Measurements from ENCODE around the gene RIN3. TPM values are rescaled to one million over a fixed set of nuclear protein-coding genes. Genes with fewer than 3 reads are reported as not detected.

Gene RIN3
- total RNA-seq, 1 donor from 2014 or later, result 0.76 TPM

GRCh38 chr14:92501891-92502351 lies 11.7 kb upstream of the RIN3 start:
- Mint-ChIP-seq H3K9me3 (ENCODE audit: unreplicated experiment) (no peaks in the 10 kb centered on the region), H3K27ac (ENCODE audit: unreplicated experiment) (no peak overlapping the region), H3K4me3 (ENCODE audit: unreplicated experiment) (no peak overlapping the region), H3K27me3 (ENCODE audit: unreplicated experiment) (peaks cover 4% of the 10 kb centered on the region), H3K36me3 (ENCODE audit: unreplicated experiment) (no peaks in the 10 kb centered on the region), H3K4me1 (ENCODE audit: low read depth, unreplicated experiment) (peaks cover 13% of the 10 kb centered on the region)
- TF ChIP-seq, protein P1, sequence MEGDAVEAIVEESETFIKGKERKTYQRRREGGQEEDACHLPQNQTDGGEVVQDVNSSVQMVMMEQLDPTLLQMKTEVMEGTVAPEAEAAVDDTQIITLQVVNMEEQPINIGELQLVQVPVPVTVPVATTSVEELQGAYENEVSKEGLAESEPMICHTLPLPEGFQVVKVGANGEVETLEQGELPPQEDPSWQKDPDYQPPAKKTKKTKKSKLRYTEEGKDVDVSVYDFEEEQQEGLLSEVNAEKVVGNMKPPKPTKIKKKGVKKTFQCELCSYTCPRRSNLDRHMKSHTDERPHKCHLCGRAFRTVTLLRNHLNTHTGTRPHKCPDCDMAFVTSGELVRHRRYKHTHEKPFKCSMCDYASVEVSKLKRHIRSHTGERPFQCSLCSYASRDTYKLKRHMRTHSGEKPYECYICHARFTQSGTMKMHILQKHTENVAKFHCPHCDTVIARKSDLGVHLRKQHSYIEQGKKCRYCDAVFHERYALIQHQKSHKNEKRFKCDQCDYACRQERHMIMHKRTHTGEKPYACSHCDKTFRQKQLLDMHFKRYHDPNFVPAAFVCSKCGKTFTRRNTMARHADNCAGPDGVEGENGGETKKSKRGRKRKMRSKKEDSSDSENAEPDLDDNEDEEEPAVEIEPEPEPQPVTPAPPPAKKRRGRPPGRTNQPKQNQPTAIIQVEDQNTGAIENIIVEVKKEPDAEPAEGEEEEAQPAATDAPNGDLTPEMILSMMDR (IDR thresholded peaks at IDR 0.05; ENCODE audit: partially characterized antibody, unreplicated experiment), result no peak
- DNase-seq, result no peak

- Mint-ChIP-seq H3K27me3 (ENCODE audit: unreplicated experiment) (peaks cover 4% of the 10 kb centered on the region), H3K9me3 (ENCODE audit: unreplicated experiment) (no peaks in the 10 kb centered on the region), H3K27ac (ENCODE audit: unreplicated experiment) (no peak overlapping the region), H3K4me1 (ENCODE audit: low read depth, unreplicated experiment) (peaks cover 7% of the 10 kb centered on the region), H3K36me3 (ENCODE audit: unreplicated experiment) (no peaks in the 10 kb centered on the region), H3K4me3 (ENCODE audit: unreplicated experiment) (no peak overlapping the region)
- DNase-seq, result no peak
- TF ChIP-seq, protein P1 (IDR thresholded peaks at IDR 0.05; ENCODE audit: partially characterized antibody, unreplicated experiment), result no peak
These were observed 10.9 kb upstream of the RIN3 start for GRCh38 chr14:92502541-92503286.

DNA sequence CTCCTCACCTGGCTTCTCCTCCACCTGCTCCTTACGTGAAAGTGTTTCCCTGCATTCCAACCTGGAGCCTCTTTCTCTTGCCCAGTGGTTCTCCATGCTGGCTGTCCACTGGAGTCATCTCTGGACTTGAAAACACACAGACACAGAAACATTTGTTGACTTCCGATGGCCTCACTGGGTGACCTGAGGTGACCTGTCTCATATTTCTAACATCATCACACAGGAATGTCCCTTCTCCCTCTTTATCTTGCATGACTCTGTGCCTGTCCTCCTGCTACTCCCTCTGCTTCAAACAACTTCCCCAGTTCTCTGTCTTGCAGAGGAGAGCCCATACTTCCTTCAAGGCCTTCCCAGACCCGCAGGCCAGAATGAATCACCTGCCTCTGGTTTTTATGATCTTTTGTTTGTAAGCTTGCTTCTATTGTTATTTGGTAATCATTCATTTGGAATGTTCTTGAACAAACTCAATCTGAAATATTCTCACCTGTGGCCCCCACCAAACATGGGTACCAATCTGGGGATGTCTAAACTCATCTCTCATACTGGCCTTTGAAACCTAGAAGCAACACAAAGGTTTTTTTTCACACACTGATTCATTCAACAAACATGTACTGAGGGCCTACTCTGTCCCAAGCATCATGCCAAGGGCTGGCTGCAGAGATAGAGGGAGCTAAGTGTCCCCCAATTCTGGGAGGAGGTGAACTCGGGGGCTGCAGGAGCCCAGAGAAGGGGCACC lies 9.7 kb upstream of the RIN3 start:
- H3K4me3 Mint-ChIP-seq (ENCODE audit: unreplicated experiment), result no peak overlapping the region
- DNase-seq, result no peak
- H3K27me3 Mint-ChIP-seq (ENCODE audit: unreplicated experiment), result peaks cover 4% of the 10 kb centered on the region
- H3K4me1 Mint-ChIP-seq (ENCODE audit: low read depth, unreplicated experiment), result peaks cover 5% of the 10 kb centered on the region
- no peaks in the 10 kb centered on the region for H3K36me3 Mint-ChIP-seq (ENCODE audit: unreplicated experiment)
- TF ChIP-seq, protein P1 (IDR thresholded peaks at IDR 0.05; ENCODE audit: partially characterized antibody, unreplicated experiment), result no peak
- H3K27ac Mint-ChIP-seq (ENCODE audit: unreplicated experiment), result no peak overlapping the region
- no peaks in the 10 kb centered on the region for H3K9me3 Mint-ChIP-seq (ENCODE audit: unreplicated experiment)

GRCh38 chr14:92505826-92506225 lies 7.8 kb upstream of the RIN3 start:
- TF ChIP-seq, protein P1 (IDR thresholded peaks at IDR 0.05; ENCODE audit: partially characterized antibody, unreplicated experiment), result no peak
- no peak for DNase-seq
- Mint-ChIP-seq H3K4me1 (ENCODE audit: low read depth, unreplicated experiment) (no peaks in the 10 kb centered on the region), H3K4me3 (ENCODE audit: unreplicated experiment) (no peak overlapping the region), H3K27me3 (ENCODE audit: unreplicated experiment) (peaks cover 6% of the 10 kb centered on the region), H3K27ac (ENCODE audit: unreplicated experiment) (no peak overlapping the region), H3K9me3 (ENCODE audit: unreplicated experiment) (no peaks in the 10 kb centered on the region), H3K36me3 (ENCODE audit: unreplicated experiment) (no peaks in the 10 kb centered on the region)

- DNase-seq, result no peak
- H3K36me3 Mint-ChIP-seq (ENCODE audit: unreplicated experiment), result no peaks in the 10 kb centered on the region
- H3K4me3 Mint-ChIP-seq (ENCODE audit: unreplicated experiment), result no peak overlapping the region
- no peaks in the 10 kb centered on the region for H3K9me3 Mint-ChIP-seq (ENCODE audit: unreplicated experiment)
- no peak overlapping the region for H3K27ac Mint-ChIP-seq (ENCODE audit: unreplicated experiment)
- H3K27me3 Mint-ChIP-seq (ENCODE audit: unreplicated experiment), result peaks cover 6% of the 10 kb centered on the region
- TF ChIP-seq, protein P1 (IDR thresholded peaks at IDR 0.05; ENCODE audit: partially characterized antibody, unreplicated experiment), result no peak
- no peaks in the 10 kb centered on the region for H3K4me1 Mint-ChIP-seq (ENCODE audit: low read depth, unreplicated experiment)
These were observed 7.3 kb upstream of the RIN3 start for GRCh38 chr14:92506231-92506630.
